GM12801 (cell line): ENCODE measurements around the gene SRP9.

Experiments used
- TF ChIP-seq, protein P1 (sequence below): IDR thresholded peaks from one replicate; pipeline ENCODE4 v1.5.1; 2011; ENCODE audit warnings: control low read depth; ENCODE audit not compliant: insufficient read length; ENCODE audit errors: extremely low read depth

The SRP9 gene

DNA sequence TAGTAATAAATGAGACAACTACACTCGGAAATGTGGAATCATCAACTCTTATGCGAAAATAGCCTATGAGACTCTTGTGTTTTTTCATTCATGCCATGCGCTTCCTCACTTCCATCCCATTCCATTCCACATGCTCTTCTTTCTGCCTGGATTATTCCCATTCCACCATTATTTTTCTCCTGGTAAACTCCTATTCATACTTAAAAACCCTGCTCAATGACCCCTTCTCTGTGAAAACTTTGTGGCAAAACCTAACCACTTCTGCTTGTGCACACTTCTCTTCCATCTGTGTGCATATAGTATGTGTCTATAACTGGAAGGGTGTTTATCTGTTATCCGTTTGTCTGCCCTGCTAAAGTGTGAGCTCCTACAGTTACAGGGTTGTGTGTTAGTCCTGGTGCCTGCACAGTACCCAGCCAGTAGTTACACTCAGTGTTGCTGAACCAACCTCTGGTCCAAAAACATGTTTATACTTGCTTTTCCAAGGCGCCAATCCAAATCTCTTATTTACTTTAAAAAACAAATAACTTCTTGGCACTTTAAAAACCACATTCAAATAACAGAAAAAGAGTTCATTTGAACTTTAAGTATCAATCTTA is 43.0 kb downstream of the SRP9 start:
- TF ChIP-seq, protein P1, sequence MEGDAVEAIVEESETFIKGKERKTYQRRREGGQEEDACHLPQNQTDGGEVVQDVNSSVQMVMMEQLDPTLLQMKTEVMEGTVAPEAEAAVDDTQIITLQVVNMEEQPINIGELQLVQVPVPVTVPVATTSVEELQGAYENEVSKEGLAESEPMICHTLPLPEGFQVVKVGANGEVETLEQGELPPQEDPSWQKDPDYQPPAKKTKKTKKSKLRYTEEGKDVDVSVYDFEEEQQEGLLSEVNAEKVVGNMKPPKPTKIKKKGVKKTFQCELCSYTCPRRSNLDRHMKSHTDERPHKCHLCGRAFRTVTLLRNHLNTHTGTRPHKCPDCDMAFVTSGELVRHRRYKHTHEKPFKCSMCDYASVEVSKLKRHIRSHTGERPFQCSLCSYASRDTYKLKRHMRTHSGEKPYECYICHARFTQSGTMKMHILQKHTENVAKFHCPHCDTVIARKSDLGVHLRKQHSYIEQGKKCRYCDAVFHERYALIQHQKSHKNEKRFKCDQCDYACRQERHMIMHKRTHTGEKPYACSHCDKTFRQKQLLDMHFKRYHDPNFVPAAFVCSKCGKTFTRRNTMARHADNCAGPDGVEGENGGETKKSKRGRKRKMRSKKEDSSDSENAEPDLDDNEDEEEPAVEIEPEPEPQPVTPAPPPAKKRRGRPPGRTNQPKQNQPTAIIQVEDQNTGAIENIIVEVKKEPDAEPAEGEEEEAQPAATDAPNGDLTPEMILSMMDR = no peak

DNA sequence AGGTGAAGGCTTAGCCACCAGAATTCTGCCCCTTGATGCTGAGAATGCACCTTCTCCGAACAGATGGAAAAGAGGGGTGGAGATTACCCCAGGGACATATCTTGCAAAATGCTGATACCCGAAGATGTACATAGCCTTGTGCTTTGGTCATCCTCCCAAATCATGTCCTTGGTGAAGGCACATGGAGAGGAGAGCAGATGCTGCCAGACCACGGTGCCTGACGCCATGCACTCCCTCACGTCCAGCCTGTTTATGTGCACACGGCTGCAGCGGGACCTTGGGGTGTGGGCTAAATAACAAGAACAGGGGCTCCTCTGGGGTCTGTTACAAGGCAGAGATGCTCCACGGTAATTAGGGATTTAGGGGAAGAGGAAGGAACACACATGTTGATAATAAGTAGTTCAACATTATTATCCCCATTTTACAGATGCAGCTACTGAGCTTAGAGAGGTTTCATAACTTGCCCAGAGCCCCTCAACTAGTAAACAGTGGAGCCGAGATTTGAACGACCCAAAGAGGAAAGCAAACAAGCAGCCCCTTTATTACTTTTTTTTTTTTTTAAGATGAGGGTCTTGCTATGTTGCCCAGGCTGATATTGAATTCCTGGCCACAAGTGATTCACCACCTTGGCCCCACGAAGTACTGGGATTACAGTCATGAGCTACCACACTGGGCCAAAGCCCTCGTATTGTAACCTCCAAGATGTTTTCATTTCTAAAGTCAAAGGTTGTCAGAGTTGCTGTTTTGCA is 45.2 kb downstream of the SRP9 start:
- TF ChIP-seq, protein P1 = no peak

DNA sequence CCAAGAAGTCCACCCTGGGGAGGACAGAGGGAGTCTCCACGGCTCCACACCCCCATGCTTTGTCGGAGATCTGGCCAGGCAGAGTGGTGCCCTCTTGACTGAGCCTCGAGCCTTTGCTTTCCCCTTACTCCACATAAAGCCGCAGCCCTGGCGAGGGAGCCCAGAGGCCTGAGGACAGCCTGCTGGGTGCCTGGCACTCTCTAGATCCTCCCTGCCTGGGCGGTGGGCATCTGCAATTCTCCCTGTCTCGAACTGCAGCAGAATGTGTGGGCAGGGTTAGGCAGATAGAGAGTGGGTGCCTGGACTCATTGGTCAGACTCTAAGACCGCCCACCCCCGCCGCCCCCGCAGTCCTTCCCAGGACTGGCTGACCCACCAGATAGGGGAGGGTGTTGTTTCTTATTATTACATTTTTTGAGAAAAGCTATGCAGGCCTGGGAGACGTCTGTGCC is 46.2 kb downstream of the SRP9 start:
- TF ChIP-seq, protein P1 = no peak

DNA sequence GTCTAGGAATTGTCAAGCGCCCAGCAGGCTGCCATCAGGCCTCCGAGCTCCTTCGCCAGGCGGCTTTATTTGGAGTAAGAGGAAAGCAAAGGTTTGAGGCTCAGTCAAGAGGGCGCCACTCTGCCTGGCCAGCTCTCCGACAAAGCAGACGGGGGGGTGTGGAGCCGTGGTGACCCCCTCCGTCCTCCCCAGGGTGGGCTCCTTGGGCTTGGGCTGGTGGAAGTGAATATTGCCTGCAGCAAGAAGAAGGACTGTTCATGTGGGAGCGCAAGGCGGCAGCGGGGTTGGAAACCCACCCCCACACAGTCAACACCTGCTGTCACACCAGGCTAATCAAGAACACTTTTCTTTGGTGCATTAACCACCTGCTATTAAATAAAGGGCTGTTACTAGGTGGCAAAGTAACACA is 46.9 kb downstream of the SRP9 start:
- TF ChIP-seq, protein P1 = no peak

DNA sequence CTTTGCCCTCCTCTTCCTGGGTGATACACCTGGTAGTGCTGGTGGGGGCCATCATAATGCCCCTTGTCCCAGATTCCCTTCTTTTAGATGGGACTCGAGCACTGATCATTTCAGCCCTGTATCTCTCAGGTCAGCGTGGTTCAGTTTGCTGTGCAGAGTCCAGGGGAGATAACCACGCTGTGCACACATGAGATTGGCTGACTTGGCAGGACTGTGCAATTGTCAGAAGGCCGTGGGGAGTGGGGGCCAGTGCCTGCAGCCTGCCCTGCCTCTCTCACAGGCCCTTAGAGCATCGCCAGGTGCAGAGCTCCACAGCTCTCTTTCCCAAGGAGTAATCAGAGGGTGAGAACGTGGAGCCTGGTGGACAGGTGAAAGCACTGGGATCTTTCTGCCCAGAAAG is 47.5 kb downstream of the SRP9 start:
- TF ChIP-seq, protein P1 = no peak

DNA sequence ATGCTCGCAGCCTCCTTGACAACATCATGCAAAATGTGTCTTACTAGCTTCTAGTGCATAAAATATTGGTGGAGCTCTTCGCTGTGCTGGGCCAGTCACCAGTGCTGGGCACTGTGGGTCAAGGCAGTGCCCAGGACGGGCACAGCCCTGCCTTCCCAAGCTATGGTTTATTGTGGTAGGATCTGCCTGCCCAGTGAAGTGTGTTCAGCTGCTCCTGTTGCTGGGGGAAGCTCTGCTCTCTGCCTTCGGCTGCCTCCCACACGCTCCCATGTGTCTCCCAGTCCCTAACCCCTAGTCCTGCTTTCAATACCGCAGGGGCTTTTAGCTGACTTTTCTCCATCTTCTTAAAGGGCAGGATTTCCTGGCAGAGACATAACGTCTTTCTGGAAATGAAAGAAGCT is 48.0 kb downstream of the SRP9 start:
- TF ChIP-seq, protein P1 = no peak

DNA sequence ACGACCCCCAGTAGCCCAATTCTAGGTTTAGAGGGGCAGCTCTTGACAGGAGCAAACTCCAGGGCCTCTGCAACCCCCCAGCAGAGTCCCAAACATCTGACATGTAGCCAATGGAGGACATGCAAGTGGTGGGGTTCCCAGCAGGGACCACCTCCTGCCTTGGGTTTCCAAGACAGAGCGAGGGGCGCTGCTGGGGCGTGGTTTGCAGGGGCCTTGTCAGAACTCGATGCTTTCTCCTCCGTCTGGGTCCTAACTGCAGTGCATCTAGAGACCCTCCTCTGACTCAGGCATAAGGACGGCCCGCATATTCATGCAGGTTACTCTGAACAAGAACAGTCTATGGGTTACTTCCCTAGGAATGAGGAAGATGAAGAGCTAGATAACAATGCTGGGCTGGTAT is 49.5 kb downstream of the SRP9 start:
- TF ChIP-seq, protein P1 = no peak
